C4-2B (cell line): Measurements from ENCODE around the gene DLG1.
"Not testable (repeated sequence)": the region's sequence is repeated elsewhere in the genome, so short reads cannot be mapped to it uniquely, and the experiment has no call there.

Source experiments
- ZFX ChIP-seq: fragments of 450-650 bp; IDR thresholded peaks from 2 replicates; pipeline ENCODE4 v1.6.1; 2017
- TF ChIP-seq, protein P1 (sequence below): fragments of 450-650 bp; conservative IDR thresholded peaks from 2 replicates; pipeline ENCODE4 v1.5.1; 2017; ENCODE audit warnings: mild to moderate bottlenecking

DNA sequence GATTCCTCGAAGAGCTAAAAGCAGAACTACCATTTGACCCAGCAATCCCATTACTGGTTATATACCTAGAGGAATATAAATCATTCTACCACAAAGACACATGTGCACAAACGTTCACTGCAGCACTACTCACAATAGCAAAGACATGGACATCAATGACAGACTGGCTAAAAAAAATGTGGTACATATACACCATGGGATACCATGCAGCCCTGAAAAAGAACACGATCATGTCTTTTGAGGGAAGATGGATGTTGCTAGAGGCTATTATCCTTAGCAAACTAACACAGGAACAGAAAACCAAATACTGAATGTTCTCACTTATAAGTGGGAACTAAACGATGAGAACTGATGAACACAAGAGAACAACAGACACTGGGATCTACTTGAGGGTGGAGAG is 86.7 kb downstream of the DLG1 start:
- TF ChIP-seq, protein P1, sequence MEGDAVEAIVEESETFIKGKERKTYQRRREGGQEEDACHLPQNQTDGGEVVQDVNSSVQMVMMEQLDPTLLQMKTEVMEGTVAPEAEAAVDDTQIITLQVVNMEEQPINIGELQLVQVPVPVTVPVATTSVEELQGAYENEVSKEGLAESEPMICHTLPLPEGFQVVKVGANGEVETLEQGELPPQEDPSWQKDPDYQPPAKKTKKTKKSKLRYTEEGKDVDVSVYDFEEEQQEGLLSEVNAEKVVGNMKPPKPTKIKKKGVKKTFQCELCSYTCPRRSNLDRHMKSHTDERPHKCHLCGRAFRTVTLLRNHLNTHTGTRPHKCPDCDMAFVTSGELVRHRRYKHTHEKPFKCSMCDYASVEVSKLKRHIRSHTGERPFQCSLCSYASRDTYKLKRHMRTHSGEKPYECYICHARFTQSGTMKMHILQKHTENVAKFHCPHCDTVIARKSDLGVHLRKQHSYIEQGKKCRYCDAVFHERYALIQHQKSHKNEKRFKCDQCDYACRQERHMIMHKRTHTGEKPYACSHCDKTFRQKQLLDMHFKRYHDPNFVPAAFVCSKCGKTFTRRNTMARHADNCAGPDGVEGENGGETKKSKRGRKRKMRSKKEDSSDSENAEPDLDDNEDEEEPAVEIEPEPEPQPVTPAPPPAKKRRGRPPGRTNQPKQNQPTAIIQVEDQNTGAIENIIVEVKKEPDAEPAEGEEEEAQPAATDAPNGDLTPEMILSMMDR: not testable (repeated sequence)
- not testable (repeated sequence) for TF ChIP-seq ZFX
